Epidermal melanocyte (primary cell): Measurements from ENCODE around the gene RNF4.
"Not testable (repeated sequence)": the region's sequence is repeated elsewhere in the genome, so short reads cannot be mapped to it uniquely, and the experiment has no call there.

ENCODE experiments used
- DNase-seq: peaks from one replicate; pipeline ENCODE4 v3.0.0; 2011; ENCODE audit warnings: low spot score; ENCODE audit not compliant: insufficient read length

RNF4 gene

GRCh38 chr4:2468456-2469191, at the start of gene RNF4:
TSS of gene RNF4 (plus strand) at chr4:2469106. CDS start at chr4:2490494, 21,388 bp downstream.
- DNase-seq = peak; percentile 99

- no peak for DNase-seq
Measured at GRCh38 chr4:2419814-2420213, 49.1 kb upstream of the RNF4 start.

- DNase-seq = no peak
Measured at GRCh38 chr4:2421928-2422327, 47.0 kb upstream of the RNF4 start.

DNA sequence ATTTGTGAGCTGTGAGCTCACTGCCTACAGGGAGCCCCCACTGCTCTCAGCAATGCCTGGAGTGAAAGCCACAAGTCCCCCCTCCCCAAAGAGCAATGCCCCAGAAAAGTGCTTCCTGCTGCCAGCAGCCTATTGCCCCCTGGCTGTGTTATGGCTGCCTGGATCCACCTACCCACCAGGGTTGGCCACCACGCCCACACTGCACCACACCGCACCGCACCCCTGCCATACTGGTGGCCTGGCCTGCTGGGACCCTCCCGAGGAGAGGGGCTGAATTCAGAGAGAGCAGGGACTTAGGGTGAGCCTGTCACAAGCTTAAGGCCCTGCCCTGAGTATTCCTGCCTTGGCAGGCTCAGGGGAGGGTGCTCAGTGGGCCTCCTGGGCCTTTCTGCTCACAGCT, 45.8 kb upstream of the RNF4 start:
- DNase-seq = no peak

DNA sequence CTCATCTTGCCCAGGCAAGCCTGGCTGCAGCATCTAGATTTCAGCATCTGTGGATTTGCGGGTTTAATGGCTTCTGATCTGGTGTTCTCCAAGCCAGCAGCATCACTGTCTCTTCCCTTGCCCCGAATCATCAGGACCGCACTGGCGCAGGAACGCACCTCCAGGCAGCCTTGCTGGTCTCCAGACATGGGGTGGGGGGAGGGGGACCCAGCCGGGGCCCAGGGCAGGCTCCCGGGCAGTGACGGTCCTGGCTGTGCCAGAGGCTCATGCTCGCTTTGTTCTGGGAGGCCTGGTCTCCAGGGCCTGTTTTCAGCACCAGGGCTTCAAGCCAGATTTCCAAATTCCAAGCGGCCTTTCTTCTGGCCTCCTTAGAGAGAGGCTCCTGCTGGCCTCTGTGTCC, 45.2 kb upstream of the RNF4 start:
- no peak for DNase-seq

- no peak for DNase-seq
Measured at GRCh38 chr4:2424581-2424980, 44.3 kb upstream of the RNF4 start.

GRCh38 chr4:2425386-2426068, 43.4 kb upstream of the RNF4 start:
- no peak for DNase-seq

- DNase-seq = no peak
Measured at GRCh38 chr4:2426069-2426397, 42.9 kb upstream of the RNF4 start.

DNA sequence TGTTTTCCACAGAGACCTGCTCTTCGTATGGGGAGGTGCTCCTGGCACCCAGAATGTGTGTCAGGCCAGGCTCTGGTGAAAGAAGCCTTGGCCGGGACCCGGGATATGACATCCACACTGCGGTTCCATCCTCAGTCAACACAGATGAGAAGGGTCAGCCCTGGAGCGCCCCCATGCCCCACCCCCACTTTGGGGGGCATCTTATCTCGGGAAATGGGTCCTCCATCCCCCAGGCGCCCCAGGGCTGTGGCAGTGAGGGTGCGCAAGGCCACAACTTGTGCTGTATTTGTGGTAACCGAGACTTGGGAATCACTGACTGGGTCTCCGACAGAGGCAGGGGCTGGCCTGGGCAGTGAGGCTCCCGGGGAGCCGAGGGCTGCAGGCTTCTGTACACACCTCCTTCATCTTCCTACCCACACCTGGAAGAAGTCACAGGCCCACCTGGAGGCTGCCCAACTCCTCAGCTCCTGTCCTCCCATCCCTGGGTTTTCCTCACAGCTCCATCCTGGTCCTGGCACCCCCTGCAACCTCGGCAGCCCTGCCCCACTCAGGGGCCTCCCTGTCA, 42.1 kb upstream of the RNF4 start:
- no peak for DNase-seq

DNA sequence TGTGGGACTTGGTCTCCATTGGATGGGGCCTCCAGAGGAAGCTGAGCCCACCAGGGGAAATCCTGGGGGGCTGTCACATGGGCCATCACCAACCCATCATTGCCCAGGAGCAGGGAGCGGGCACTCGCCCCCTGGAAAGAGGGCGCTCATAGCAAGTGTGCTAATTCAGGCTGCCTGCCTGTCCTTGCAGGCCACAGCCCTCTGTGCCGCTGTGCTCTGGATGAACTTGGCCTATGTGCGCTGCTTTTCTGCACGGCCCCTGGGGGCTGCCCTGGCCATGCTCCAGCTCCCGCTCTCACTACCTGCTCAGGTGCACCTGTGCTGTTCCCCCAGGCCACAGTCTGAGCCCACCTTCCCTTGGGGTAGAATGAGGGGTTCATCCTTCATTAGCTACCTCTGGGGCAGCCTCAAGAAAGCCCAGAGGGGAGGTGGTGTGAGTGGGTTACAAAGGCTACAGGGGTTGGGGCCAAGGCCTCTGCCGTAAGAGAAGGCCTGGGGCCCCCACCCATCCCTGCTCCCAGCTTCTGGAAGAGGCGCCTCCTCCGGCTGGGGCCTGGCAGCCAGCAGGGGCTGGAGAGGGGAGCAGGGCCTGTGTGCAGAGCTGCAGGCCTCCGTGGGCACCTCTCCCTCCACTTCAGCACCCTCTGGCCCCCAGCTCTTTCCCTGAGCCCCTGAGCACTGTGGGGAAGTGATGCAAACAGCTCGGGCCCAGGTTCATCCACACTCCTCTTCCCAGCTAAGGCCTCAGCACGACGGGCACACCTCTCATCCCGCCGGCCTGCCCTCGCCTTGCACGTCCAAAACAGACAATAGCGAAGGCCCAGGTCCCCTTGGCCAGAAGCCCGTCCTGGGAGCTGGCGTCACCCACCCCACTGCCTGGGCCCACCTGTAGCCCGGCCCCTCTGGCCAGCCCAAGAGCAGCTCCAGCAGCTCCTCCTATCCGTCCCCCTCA, 41.2 kb upstream of the RNF4 start:
- no peak for DNase-seq

- no peak for DNase-seq
Measured at GRCh38 chr4:2428496-2429213, 40.3 kb upstream of the RNF4 start.

DNA sequence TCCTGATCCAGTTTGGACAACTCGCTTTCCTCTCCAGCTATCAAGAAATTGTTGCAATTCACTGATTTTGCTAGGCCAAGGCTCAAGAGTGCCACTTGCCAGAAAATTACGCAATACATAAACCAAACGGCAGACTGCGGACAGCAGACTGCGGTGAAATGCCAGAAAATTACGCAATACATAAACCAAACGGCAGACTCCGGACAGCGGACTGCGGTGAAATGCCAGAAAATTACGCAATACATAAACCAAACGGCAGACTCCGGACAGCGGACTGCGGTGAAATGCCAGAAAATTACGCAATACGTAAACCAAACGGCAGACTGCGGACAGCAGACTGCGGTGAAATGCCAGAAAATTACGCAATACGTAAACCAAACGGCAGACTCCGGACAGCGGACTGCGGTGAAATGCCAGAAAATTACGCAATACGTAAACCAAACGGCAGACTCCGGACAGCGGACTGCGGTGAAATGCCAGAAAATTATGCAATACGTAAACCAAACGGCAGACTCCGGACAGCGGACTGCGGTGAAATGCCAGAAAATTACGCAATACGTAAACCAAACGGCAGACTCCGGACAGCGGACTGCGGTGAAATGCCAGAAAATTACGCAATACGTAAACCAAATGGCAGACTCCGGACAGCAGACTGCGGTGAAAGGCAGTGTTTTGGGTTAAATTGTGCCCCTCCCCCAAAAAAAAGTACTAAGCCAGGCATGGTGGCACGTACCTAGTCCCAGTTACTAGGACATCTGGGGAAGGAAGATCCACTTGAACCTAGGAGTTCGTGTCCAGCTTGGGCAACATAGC, 38.8 kb upstream of the RNF4 start:
- DNase-seq = not testable (repeated sequence)

DNA sequence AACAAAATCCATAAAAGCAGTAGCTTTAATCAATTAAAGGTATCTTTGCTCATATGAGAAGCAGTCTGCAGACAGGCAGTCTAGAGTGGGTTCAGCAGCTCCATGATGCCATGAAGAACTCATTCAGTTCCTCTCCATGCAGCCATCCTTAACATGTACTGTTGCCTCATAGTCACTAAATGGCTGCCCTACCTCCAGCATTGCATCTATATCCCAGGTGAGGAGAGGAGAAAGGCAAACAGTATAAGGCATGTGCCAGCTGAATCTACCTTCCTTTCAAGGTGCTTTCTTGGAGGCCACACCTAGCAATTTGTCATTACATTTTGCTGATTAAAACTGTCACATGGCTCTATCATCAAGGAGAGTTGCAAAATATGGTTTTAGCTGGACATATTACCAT, 36.9 kb upstream of the RNF4 start:
- no peak for DNase-seq

- peak; percentile 33 for DNase-seq
Measured at GRCh38 chr4:2432991-2433530, 35.8 kb upstream of the RNF4 start.

DNA sequence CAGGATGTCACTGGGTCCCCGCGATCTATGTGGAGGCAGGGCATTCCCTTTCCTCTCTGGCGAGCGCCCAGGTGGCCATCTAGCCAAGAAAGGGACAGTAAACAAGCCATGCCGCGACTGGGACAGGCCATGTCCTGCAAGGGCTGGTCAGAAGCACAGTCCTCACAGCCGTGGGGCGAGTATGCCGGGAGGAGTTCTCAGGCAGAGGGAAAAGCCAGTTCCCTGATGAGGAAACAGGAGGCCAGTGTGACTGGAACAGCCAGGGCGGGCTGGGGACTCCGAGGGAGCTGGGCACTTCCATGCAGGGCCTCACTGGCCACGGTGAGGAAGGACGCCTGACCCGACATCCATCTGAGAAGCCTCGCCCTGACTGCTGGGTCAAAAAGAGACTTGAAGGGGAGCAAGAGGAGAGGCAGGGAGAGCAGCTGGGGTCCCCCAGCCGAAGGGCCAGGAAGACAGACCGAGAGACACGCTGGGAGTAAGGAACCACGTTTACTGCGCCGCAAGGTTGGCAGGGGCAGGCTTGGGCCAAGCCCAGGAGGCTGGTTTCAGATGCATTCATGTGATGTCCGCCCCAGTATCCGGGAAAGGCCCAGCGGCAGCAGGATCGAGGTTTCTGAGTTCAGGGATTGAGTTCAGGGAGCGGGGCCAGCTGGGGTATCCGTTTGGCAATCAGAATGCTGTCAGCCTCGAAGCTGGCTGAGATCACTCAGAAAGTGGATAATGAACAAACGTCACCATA, 35.1 kb upstream of the RNF4 start:
- peak; percentile 53 for DNase-seq

- DNase-seq = no peak
Measured at GRCh38 chr4:2434420-2434819, 34.5 kb upstream of the RNF4 start.

GRCh38 chr4:2436301-2436700, 32.6 kb upstream of the RNF4 start:
- peak; percentile 41 for DNase-seq

DNA sequence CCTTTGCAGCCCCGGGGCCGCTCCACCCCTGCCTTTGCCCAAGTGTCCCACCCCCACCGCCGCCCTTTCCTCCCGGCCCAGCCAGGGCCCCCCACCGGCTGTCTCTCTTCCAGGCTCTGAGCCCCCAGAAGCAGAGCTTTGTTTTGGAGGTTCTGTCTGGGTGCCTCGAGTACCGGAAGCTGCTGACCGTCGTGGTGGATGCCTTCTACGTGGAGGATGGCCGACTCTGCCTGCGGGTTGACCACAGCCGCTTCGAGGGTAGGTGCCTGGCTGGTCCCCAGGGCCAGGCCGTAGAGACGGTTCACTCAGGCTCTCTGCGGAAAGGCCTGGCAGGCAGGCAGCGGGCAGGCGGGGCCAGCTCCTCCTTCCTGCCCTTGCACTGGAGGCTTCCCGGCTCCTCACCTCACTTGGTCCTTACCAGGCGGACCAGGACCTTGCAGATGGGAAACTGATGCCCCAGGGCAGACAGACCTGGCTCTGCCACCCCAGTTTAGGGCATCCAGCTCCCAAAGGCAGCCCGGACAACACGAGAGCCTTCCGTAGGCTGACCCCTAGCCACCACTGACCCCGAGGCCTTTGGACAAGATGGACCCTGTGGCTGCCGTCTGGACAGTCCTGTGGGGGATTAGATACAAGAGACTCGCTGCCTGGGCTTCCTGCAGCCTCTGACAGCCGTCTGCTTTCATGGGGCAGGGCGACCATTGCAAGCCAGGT, 32.0 kb upstream of the RNF4 start:
- DNase-seq = no peak
